GM12878 (cell line): ENCODE measurements around the gene GLP1R. TPM values are rescaled to one million over a fixed set of nuclear protein-coding genes. Genes with fewer than 3 reads are reported as not detected.

Source experiments
- ATAC-seq: fragments of 200-7000 bp; cut with Tn5 transposase; 3 replicates; pipeline ENCODE4 v1.9.1; 2020; ENCODE audit warnings: mild to moderate bottlenecking, moderate library complexity
- BruUV-seq: library from RNA; stranded (reverse); fragments of 400-500 nt; replicated peaks from 2 replicates; lab custom pipeline; 2021; lab: Mats Ljungman, UMichigan
- CTCF ChIA-PET: fragments of 300-600 bp; sonication (Branson Sonifier 250); formaldehyde crosslinking; extraction: SDS; loops from one replicate; lab custom pipeline; 2021; ENCODE audit warnings: inconsistent platforms; lab: Yijun Ruan, JAX
- POLR2A ChIA-PET: fragments of 350-600 bp; formaldehyde crosslinking; extraction: SDS; loops from one replicate; lab custom pipeline; 2021; ENCODE audit warnings: inconsistent platforms; lab: Charles Lee
- RAD21 ChIA-PET: fragments of 300-600 bp; sonication (Branson Sonifier 250); formaldehyde crosslinking; loops from one replicate; lab custom pipeline; 2023; ENCODE audit warnings: antibody characterized with exemption; ENCODE audit not compliant: unreplicated experiment; lab: Charles Lee
- SMC1A ChIA-PET: fragments of 300-600 bp; sonication (Branson Sonifier 250); formaldehyde crosslinking; loops from one replicate; lab custom pipeline; 2023; ENCODE audit not compliant: unreplicated experiment, uncharacterized antibody; lab: Charles Lee
- DNase-seq: peaks from one replicate; pipeline ENCODE4 v3.0.0-alpha.2; 2011; ENCODE audit warnings: low read depth, low spot score
- FAIRE-seq: peaks from 3 replicates; lab custom pipeline; 2011; peaks lifted over from hg19 to GRCh38; lab: Jason Lieb, UNC
- H2AFZ ChIP-seq: 2 replicates; pipeline ENCODE4 v1.6.0; 2011; ENCODE audit warnings: low read depth, low read length, control low read depth; ENCODE audit not compliant: control insufficient read depth
- H3K27ac ChIP-seq: 2 replicates; pipeline ENCODE4 v1.5.1; 2011; ENCODE audit warnings: control low read depth; ENCODE audit not compliant: control insufficient read depth, insufficient read depth
- H3K27me3 ChIP-seq, 2 experiments: replicated peaks in 1 of 2; 2 replicates each; pipeline versions ENCODE4 v1.6.0 to v1.6.1; 2011; ENCODE audit warnings: low read length in 1 of 2; ENCODE audit not compliant: control insufficient read depth in 2 of 2, insufficient read depth in 2 of 2
- H3K36me3 ChIP-seq, 2 experiments: 2 replicates each; pipeline ENCODE4 v1.5.1; 2011; ENCODE audit warnings: low read length in 1 of 2; ENCODE audit not compliant: control insufficient read depth in 2 of 2, insufficient read depth in 2 of 2
- H3K4me1 ChIP-seq: 2 replicates; pipeline ENCODE4 v1.6.1; 2011; ENCODE audit warnings: mild to moderate bottlenecking, low read length, moderate library complexity, mixed read lengths; ENCODE audit not compliant: control insufficient read depth, insufficient read depth
- H3K4me2 ChIP-seq: 2 replicates; pipeline ENCODE4 v1.6.0; 2011; ENCODE audit warnings: control low read depth; ENCODE audit not compliant: control insufficient read depth, insufficient read depth
- H3K4me3 ChIP-seq: fragments of 200-600 bp; sonication (generic); 2 replicates; pipeline ENCODE4 v1.5.1; 2016
- H3K79me2 ChIP-seq: 2 replicates; pipeline ENCODE4 v1.6.0; 2011; ENCODE audit warnings: low read length; ENCODE audit not compliant: control insufficient read depth, insufficient read depth
- H3K9ac ChIP-seq: 2 replicates; pipeline ENCODE4 v1.8.0; 2011; ENCODE audit warnings: low read length, control low read depth, mixed read lengths; ENCODE audit not compliant: control insufficient read depth, insufficient read depth
- H3K9me3 ChIP-seq: replicated peaks from 3 replicates; pipeline ENCODE4 v1.5.1; 2011; ENCODE audit warnings: mild to moderate bottlenecking, low read length; ENCODE audit not compliant: control insufficient read depth, insufficient read depth
- H4K20me1 ChIP-seq: 2 replicates; pipeline ENCODE4 v1.6.0; 2011; ENCODE audit not compliant: control insufficient read depth, insufficient read depth
- LARP7 ChIP-seq: fragments of 450-650 bp; IDR thresholded peaks from 2 replicates; pipeline ENCODE4 v1.6.1; 2017; ENCODE audit warnings: mild to moderate bottlenecking
- POU2F2 ChIP-seq: IDR thresholded peaks from 3 replicates; pipeline ENCODE4 v1.6.1; 2011; ENCODE audit warnings: low read depth, mild to moderate bottlenecking, low read length, borderline replicate concordance
- RUNX3 ChIP-seq: IDR thresholded peaks from 2 replicates; pipeline ENCODE4 v1.6.1; 2012; ENCODE audit warnings: low read length, inconsistent platforms
- TBL1XR1 ChIP-seq: IDR thresholded peaks from 2 replicates; pipeline ENCODE4 v1.6.1; 2012; ENCODE audit warnings: low read depth, low read length, improper control_type of control experiment
- WGBS: methylation state at CpG from one replicate; pipeline ENCODE4 v1.1.6; 2016; ENCODE audit warnings: low lambda C conversion rate; ENCODE audit not compliant: insufficient replicate concordance, insufficient coverage; ENCODE audit errors: missing lambda C conversion rate; 5-methylcytosine and 5-hydroxymethylcytosine counted together
- in situ Hi-C: fragments of 300-500 bp; cut with MboI; formaldehyde crosslinking; loops from 9 replicates; pipeline ENCODE4 v1.14.3; 2018; ENCODE audit warnings: mixed read lengths
- intact Hi-C: fragments of 100-400 bp; cut with micrococcal nuclease; formaldehyde crosslinking; loops from one replicate; pipeline ENCODE4 v1.14.2; 2022; ENCODE audit not compliant: unreplicated experiment
- polyA plus RNA-seq, 11 experiments: library from polyadenylated mRNA; depleted of rRNA in 4 of 11; unstranded in 6 of 11; stranded (reverse) in 5 of 11; fragments of >200 nt; fragmentation: Nextera tagmentation in 4 of 11; fragmentation: Illumina TruSeq in 1 of 11; extraction: Ambion mirVana in 4 of 11; extraction: Trizol in 1 of 11; gene quantifications; 1 replicate in 1 of 11; 2 replicates in 10 of 11; pipeline versions ENCODE4 v1.2.1 to v1.2.3, GENCODE V29; 2011 to 2016; ENCODE audit warnings: inconsistent platforms in 2 of 11, missing spikeins in 2 of 11, low read depth in 1 of 11
- total RNA-seq, 4 experiments: library from RNA; depleted of rRNA in 3 of 4; stranded (reverse); fragments of >200 nt in 3 of 4; fragmentation: Illumina TruSeq in 1 of 4; extraction: Trizol in 1 of 4; gene quantifications; 2 replicates each; pipeline versions ENCODE4 v1.2.1 to v1.2.3, GENCODE V29; 2013 to 2021
- TF ChIP-seq, protein P1 (sequence below): fragments of 450-650 bp; formaldehyde crosslinking; IDR thresholded peaks from 2 replicates; pipeline ENCODE4 v1.5.0; 2022; ENCODE audit warnings: mild to moderate bottlenecking, missing genetic modification characterization
- TF ChIP-seq, protein P2 (sequence below): fragments of 450-650 bp; IDR thresholded peaks from 2 replicates; pipeline ENCODE4 v1.6.1; 2016; ENCODE audit warnings: mild to moderate bottlenecking

The GLP1R gene
- total and polyA plus RNA-seq, 10 of the 15 experiments (the other 5 are each of a cell fraction or from before 2014, with no cell fraction given): 0.01 TPM; not detected in 9

DNA sequence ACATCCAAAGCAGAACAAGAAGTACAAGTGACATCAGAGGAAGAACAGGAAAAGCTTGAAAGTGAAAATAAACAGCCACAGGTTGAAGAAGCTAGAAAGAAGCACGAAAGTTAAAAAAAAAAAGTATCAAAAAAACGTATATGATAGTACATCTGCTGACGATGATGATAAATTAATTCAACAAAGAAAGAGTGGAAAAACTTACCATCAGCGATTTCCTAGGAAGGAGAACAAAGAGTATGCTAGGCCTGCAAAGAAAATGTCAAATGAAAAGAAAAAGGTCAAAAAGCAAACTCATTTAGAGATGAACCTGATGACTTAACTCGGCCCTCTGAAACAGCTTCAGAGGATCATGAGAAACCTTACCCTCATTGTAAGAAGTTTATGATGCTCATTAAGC is 62.7 kb downstream of the GLP1R start (continued):
- TF ChIP-seq, protein P1, sequence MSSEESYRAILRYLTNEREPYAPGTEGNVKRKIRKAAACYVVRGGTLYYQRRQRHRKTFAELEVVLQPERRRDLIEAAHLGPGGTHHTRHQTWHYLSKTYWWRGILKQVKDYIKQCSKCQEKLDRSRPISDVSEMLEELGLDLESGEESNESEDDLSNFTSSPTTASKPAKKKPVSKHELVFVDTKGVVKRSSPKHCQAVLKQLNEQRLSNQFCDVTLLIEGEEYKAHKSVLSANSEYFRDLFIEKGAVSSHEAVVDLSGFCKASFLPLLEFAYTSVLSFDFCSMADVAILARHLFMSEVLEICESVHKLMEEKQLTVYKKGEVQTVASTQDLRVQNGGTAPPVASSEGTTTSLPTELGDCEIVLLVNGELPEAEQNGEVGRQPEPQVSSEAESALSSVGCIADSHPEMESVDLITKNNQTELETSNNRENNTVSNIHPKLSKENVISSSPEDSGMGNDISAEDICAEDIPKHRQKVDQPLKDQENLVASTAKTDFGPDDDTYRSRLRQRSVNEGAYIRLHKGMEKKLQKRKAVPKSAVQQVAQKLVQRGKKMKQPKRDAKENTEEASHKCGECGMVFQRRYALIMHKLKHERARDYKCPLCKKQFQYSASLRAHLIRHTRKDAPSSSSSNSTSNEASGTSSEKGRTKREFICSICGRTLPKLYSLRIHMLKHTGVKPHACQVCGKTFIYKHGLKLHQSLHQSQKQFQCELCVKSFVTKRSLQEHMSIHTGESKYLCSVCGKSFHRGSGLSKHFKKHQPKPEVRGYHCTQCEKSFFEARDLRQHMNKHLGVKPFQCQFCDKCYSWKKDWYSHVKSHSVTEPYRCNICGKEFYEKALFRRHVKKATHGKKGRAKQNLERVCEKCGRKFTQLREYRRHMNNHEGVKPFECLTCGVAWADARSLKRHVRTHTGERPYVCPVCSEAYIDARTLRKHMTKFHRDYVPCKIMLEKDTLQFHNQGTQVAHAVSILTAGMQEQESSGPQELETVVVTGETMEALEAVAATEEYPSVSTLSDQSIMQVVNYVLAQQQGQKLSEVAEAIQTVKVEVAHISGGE (CRISPR knock-in tag): no peak
- TF ChIP-seq TBL1XR1: no peak
- TF ChIP-seq LARP7: no peak
- TF ChIP-seq, protein P2, sequence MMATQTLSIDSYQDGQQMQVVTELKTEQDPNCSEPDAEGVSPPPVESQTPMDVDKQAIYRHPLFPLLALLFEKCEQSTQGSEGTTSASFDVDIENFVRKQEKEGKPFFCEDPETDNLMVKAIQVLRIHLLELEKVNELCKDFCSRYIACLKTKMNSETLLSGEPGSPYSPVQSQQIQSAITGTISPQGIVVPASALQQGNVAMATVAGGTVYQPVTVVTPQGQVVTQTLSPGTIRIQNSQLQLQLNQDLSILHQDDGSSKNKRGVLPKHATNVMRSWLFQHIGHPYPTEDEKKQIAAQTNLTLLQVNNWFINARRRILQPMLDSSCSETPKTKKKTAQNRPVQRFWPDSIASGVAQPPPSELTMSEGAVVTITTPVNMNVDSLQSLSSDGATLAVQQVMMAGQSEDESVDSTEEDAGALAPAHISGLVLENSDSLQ: no peak

DNA sequence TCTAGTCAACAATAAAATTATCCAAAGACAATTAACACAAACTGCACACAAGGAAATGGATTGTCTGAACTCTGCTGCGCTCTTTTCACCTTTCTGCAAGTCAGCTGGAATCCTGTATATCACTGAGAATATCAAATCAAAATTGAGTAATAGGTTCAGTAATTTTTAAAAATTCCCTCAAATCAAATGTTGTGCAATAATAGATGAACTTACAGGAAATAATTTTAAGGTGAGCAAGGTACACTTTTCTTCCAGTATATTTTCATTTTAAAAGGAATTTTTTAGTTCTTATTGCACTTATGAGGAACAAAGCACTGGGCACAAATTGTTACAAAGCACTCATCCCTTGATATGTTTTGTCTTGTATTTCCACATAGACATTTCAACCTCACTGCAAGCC is 65.2 kb downstream of the GLP1R start:
- H3K9ac ChIP-seq: no peak overlapping the region; the same call in 1 of the 2 replicates
- peaks cover 3% of the 10 kb centered on the region; the same call in 1 of the 2 replicates for H3K4me1 ChIP-seq
- no peaks in the 10 kb centered on the region for H3K36me3 ChIP-seq
- H2AFZ ChIP-seq: no peak overlapping the region
- DNase-seq (no peak), ATAC-seq (no peak), FAIRE-seq (no peak)
- H3K27ac ChIP-seq: no peak overlapping the region
- H3K79me2 ChIP-seq: no peaks in the 10 kb centered on the region
- POLR2A ChIA-PET: interaction anchor here (1.1 kb wide), 1 partner anchor 11 kb away, joined by 4 read pairs; no protein-coding TSS in a partner anchor
- 100% methylated on average over 1 of the region's 1 CpG for WGBS
- in situ Hi-C loops: no loop called here
- H4K20me1 ChIP-seq: no peaks in the 10 kb centered on the region
- TSS peak; percentile 65 for BruUV-seq
- no peak for TF ChIP-seq RUNX3
- no peak for TF ChIP-seq POU2F2
- TF ChIP-seq, all 136 proteins: peak for 0
- H3K4me2 ChIP-seq: peak overlapping the region; percentile 97; the same call in 1 of the 2 replicates
- H3K4me3 ChIP-seq: peak overlapping the region; percentile 68
- no peaks in the 10 kb centered on the region for H3K27me3 ChIP-seq
- intact Hi-C loops: no loop called here
- SMC1A ChIA-PET: interaction anchor here (1.1 to 1.2 kb wide), 2 partner anchors 11 to 23 kb away, joined by 3 to 5 read pairs; no protein-coding TSS in a partner anchor
- RAD21 ChIA-PET: interaction anchor here (1.1 to 1.4 kb wide), 2 partner anchors 12 to 102 kb away, joined by 4 read pairs; no protein-coding TSS in a partner anchor
- CTCF ChIA-PET: interaction anchor here (1.4 to 1.5 kb wide), 2 partner anchors 10 to 190 kb away, joined by 3 to 4 read pairs; no protein-coding TSS in a partner anchor
- H3K9me3 ChIP-seq: no peaks in the 10 kb centered on the region
